ENCODE results near the gene P2RY1.
"Not testable (repeated sequence)": the region's sequence is repeated elsewhere in the genome, so short reads cannot be mapped to it uniquely, and the experiment has no call there.

P2RY1 gene

GRCh38 chr3:152836269-152836668 lies 1.3 kb downstream of the P2RY1 start:
- no peak for DNase-seq (ENCODE audit: low read depth in 3 of 3)

GRCh38 chr3:152839511-152839910 lies 4.6 kb downstream of the P2RY1 start:
- no peak for DNase-seq (ENCODE audit: low read depth in 3 of 3)

GRCh38 chr3:152841131-152841530 lies 6.2 kb downstream of the P2RY1 start:
- no peak for DNase-seq (ENCODE audit: low read depth in 3 of 3)

- DNase-seq (ENCODE audit: low read depth in 3 of 3): no peak
These were observed 7.5 kb downstream of the P2RY1 start for GRCh38 chr3:152842413-152842812.

- DNase-seq (ENCODE audit: low read depth in 3 of 3): no peak
These were observed 9.0 kb downstream of the P2RY1 start for GRCh38 chr3:152843955-152844354.

- DNase-seq (ENCODE audit: low read depth in 3 of 3): not testable (repeated sequence)
These were observed 11.8 kb downstream of the P2RY1 start for GRCh38 chr3:152846572-152847202.

- DNase-seq (ENCODE audit: low read depth in 3 of 3): not testable (repeated sequence)
These were observed 12.7 kb downstream of the P2RY1 start for GRCh38 chr3:152847599-152847998.

- no peak for DNase-seq (ENCODE audit: low read depth in 3 of 3)
These were observed 15.2 kb downstream of the P2RY1 start for GRCh38 chr3:152849996-152850578.

GRCh38 chr3:152853196-152853595 lies 18.3 kb downstream of the P2RY1 start:
- no peak for DNase-seq (ENCODE audit: low read depth in 3 of 3)

- DNase-seq (ENCODE audit: low read depth in 3 of 3): no peak
These were observed 22.2 kb downstream of the P2RY1 start for GRCh38 chr3:152857082-152857481.

- no peak for DNase-seq (ENCODE audit: low read depth in 3 of 3)
These were observed 23.4 kb downstream of the P2RY1 start for GRCh38 chr3:152858170-152858800.

GRCh38 chr3:152860736-152861135 lies 25.8 kb downstream of the P2RY1 start:
- no peak for DNase-seq (ENCODE audit: low read depth in 3 of 3)

- no peak for DNase-seq (ENCODE audit: low read depth in 3 of 3)
These were observed 30.8 kb downstream of the P2RY1 start for GRCh38 chr3:152865668-152866245.

- no peak for DNase-seq (ENCODE audit: low read depth in 3 of 3)
These were observed 35.1 kb downstream of the P2RY1 start for GRCh38 chr3:152870027-152870426.

GRCh38 chr3:152873314-152873713 lies 38.4 kb downstream of the P2RY1 start:
- not testable (repeated sequence) for DNase-seq (ENCODE audit: low read depth in 3 of 3)

GRCh38 chr3:152874896-152875749 lies 40.2 kb downstream of the P2RY1 start:
- no peak for DNase-seq (ENCODE audit: low read depth in 3 of 3)

- DNase-seq (ENCODE audit: low read depth in 3 of 3): no peak
These were observed 44.3 kb downstream of the P2RY1 start for GRCh38 chr3:152879130-152879789.

- DNase-seq (ENCODE audit: low read depth in 3 of 3): no peak
These were observed 44.9 kb downstream of the P2RY1 start for GRCh38 chr3:152879790-152880174.

GRCh38 chr3:152885076-152885475 lies 50.1 kb downstream of the P2RY1 start:
- no peak for DNase-seq (ENCODE audit: low read depth in 3 of 3)

Measured in stimulated activated CD4-positive, alpha-beta T cell treated with anti-CD3 and anti-CD28 coated beads, TNF-alpha, amount 100 ng/mL, for 48 hours (primary cell).